Small intestine (tissue), 7 donors: ENCODE data around the gene PSMC1. TPM values are rescaled to one million over a fixed set of nuclear protein-coding genes. Genes with fewer than 3 reads are reported as not detected.

Source experiments
- DNase-seq, 2 donors: peaks; one replicate each; pipeline versions ENCODE4 v3.0.0 to v3.0.0-alpha.2; 2013
- FAIRE-seq: peaks from 2 replicates; lab custom pipeline; 2012; peaks lifted over from hg19 to GRCh38; lab: Jason Lieb, UNC
- H3K27ac ChIP-seq, 3 donors: one replicate each; pipeline ENCODE4 v1.5.1; 2013; ENCODE audit warnings: low read length in 2 of 3, mild to moderate bottlenecking in 2 of 3, control low read depth in 1 of 3, inconsistent platforms in 1 of 3, low read depth in 1 of 3, moderate library complexity in 1 of 3
- H3K27me3 ChIP-seq, 3 donors: one replicate each; pipeline ENCODE4 v1.6.1; 2013; ENCODE audit warnings: low read length in 3 of 3, inconsistent platforms in 1 of 3; ENCODE audit not compliant: control insufficient read depth in 3 of 3, insufficient read depth in 3 of 3
- H3K36me3 ChIP-seq, 3 donors: one replicate each; pipeline ENCODE4 v1.6.1; 2013; ENCODE audit warnings: low read length in 3 of 3, inconsistent platforms in 1 of 3, low read depth in 1 of 3, mild to moderate bottlenecking in 1 of 3, moderate library complexity in 1 of 3; ENCODE audit not compliant: control insufficient read depth in 3 of 3, insufficient read depth in 2 of 3
- H3K4me1 ChIP-seq, 3 donors: one replicate each; pipeline ENCODE4 v1.6.1; 2013; ENCODE audit warnings: low read length in 2 of 3, inconsistent platforms in 1 of 3, low read depth in 1 of 3, mild to moderate bottlenecking in 1 of 3, moderate library complexity in 1 of 3; ENCODE audit not compliant: control insufficient read depth in 3 of 3, insufficient read depth in 2 of 3
- H3K4me3 ChIP-seq, 3 donors: one replicate each; pipeline ENCODE4 v1.5.1; 2013; ENCODE audit warnings: low read length in 3 of 3, control low read depth in 1 of 3, inconsistent platforms in 1 of 3, low read depth in 1 of 3, mild to moderate bottlenecking in 1 of 3, moderate library complexity in 1 of 3
- H3K9me3 ChIP-seq, 2 donors: one replicate each; pipeline ENCODE4 v1.6.1; 2013; ENCODE audit warnings: low read depth in 1 of 2, low read length in 1 of 2; ENCODE audit not compliant: control insufficient read depth in 2 of 2, insufficient read depth in 1 of 2
- WGBS, 3 donors: extraction: QIAGEN DNeasy Blood & Tissue Kit; methylation state at CpG; one replicate each; pipeline ENCODE4 v1.1.7; 2013; 5-methylcytosine and 5-hydroxymethylcytosine counted together
- polyA plus RNA-seq, 4 donors: library from polyadenylated mRNA; stranded (reverse) in 3 of 4; unstranded in 1 of 4; fragments of 200-250 nt in 3 of 4; fragments of 120-200 nt in 1 of 4; gene quantifications; one replicate each; pipeline versions ENCODE4 v1.2.1 to v1.2.3, GENCODE V29; 2013
- donor health status: healthy with polysubstance abuse.
- donor health status: control.
- donor health status: control.
- donor health status: Bipolar disorder and iron deficiency.
- donor health status: healthy.

PSMC1 gene
- polyA plus RNA-seq, 4 donors: 85.0 to 172 (median 127) TPM

DNA sequence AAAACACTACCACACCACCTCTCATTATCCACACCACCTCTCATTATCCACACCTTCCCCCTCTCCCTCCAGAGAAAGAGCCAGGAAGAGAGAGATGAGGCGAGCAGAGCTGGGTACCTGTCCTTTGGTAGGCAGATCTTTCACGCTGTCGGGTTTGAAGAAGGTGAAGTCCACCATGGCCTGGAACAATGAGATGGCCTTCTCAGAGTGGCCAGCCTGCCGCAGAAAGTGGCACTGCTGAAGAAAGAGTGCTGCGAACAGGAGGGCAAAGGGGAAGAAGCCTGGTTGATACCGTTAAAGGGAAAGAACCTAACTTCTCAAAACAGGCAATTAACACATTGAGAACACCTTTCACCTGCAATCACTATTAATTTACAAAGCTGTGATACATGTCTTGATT lies 44.8 kb downstream of the PSMC1 start:
- WGBS, 3 donors: 74 to 79% (median 76%) methylated on average over 6 of the region's 6 CpGs
- H3K9me3 ChIP-seq: no peaks in the 10 kb centered on the region
- FAIRE-seq (no peak), DNase-seq (no peak)
- H3K4me3 ChIP-seq: no peak overlapping the region
- H3K27ac ChIP-seq: peak overlapping the region in 1 of 3 donors; percentile 49
- H3K4me1 ChIP-seq: peaks cover 0 to 40% (median 7%) of the 10 kb centered on the region in 3 donors
- peaks cover 4 to 39% (median 8%) of the 10 kb centered on the region in 3 donors for H3K36me3 ChIP-seq
- no peaks in the 10 kb centered on the region for H3K27me3 ChIP-seq

DNA sequence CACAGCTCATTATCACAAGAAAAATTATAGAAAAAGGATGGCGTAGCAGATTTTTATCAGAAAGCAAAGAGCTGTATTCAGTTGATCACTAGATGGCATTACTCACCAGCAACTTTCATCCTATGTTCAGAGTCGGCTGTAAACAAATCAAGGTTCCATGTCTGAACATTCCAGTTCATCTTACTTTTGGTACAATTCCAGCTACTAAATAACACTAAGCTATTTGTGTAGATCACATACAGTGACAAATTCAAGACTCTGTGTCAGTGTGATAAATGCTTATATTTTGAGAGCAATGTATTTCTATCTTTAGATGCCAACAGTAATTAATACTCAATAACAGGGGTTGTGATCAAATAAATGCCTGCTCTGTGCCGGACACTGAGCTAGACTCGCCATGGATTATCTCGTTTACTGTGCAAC lies 45.3 kb downstream of the PSMC1 start:
- no peak for FAIRE-seq

DNA sequence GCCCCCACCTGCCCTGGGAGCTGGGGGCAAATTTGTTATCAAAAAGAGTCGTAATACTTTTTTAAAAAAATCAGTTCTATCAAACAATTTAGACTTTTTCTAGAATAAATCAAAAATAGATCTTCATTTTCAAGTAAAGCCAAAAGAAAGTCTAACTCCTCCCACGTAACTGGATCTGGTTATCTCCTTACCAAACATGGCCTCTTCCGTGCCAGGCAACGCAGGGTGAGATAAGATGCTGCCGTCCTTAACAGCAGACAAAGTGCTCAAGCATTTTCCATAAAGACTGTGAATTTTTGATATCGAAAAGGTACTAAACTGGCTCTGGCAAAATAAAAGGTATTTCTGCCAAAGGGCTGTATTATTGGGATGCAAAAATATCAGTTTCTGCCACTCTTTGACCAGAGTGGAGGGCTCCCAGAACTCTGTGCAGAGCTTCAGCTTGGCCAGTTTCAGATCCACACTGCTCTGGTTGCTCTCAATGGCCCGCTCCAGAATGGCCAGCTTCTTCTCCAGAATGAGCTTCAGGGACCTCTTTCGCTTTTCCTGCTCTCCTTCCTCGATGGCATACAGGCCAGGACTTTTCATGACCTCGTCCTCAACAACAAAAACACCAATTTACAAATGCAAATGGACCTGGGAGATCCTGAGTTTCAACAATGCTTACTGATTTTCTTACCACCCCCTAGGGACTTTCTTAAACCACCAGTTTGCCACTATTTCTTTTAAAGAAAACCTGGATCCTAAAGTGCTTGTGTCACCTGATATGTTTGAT lies 46.4 kb downstream of the PSMC1 start:
- FAIRE-seq: no peak
- DNase-seq: peak in 1 of 2 donors; percentile 47
- Histone ChIP-seq H3K27ac (peak overlapping the region; percentile 4 to 78 (median 67)), H3K4me1 (peaks cover 0 to 40% (median 7%) of the 10 kb centered on the region in 3 donors), H3K4me3 (no peak overlapping the region), H3K36me3 (peaks cover 1 to 33% (median 7%) of the 10 kb centered on the region in 3 donors), H3K27me3 (no peaks in the 10 kb centered on the region), H3K9me3 (no peaks in the 10 kb centered on the region)
- 55 to 72% (median 60%) methylated on average over 10 of the region's 10 CpGs for WGBS, 3 donors

More for the DNA sequence above, 45.3 kb downstream of the PSMC1 start:
- H3K9me3 ChIP-seq: no peaks in the 10 kb centered on the region
- H3K4me3 ChIP-seq: no peak overlapping the region
- no peaks in the 10 kb centered on the region for H3K27me3 ChIP-seq
- peak overlapping the region in 2 of 3 donors; percentile 70 to 78 for H3K27ac ChIP-seq
- WGBS, 3 donors: 31 to 42% (median 35%) methylated on average over 5 of the region's 5 CpGs
- H3K4me1 ChIP-seq: peaks cover 0 to 40% (median 7%) of the 10 kb centered on the region in 3 donors
- peak; percentile 71 to 78 for DNase-seq
- peaks cover 2 to 33% (median 7%) of the 10 kb centered on the region in 3 donors for H3K36me3 ChIP-seq

DNA sequence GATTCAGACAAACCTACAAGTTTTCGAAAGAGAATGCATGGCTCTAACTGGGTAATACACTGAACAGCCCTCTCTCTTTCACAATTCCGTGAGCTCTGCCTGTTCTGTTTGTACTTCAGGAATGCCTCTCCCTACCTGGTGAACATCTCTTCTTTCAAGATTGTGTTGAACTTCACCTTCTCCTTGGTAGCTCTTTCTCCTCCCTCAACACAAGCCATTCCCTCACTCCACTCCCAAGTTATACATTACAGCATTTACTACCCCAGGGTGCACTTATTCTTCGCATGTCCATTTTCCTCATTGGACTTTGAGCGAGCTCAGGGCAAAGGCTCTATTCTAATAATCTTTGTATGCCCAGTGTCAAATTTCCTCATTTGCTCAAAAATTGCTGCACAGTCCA lies 47.1 kb downstream of the PSMC1 start:
- WGBS, 3 donors: 41 to 72% (median 61%) methylated on average over 4 of the region's 4 CpGs
- FAIRE-seq (no peak), DNase-seq (peak; percentile 88 to 91)
- H3K4me1 ChIP-seq: peaks cover 0 to 40% (median 7%) of the 10 kb centered on the region in 3 donors
- H3K9me3 ChIP-seq: no peaks in the 10 kb centered on the region
- H3K4me3 ChIP-seq: no peak overlapping the region
- no peaks in the 10 kb centered on the region for H3K27me3 ChIP-seq
- H3K27ac ChIP-seq: peak overlapping the region in 2 of 3 donors; percentile 69 to 78
- H3K36me3 ChIP-seq: peaks cover 0 to 30% (median 7%) of the 10 kb centered on the region in 3 donors

DNA sequence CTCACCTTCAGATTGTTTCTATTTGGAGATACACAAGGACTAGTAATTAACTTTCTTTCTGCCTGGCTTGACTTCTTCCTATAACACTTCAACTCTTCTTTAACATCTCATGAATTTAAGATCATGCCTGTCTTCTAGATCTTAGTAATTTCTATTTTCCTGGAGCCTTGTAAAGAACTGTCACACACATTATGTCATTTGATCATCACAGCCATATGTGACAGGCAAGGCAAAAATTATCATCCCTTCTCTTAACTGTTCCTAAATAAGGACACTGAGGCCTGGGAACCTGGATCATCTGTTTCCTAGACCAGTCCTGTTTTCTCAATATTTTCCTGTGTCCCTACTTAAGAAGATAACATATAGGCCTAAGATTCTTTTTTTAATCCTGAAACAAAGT lies 48.1 kb downstream of the PSMC1 start:
- Histone ChIP-seq H3K9me3 (no peaks in the 10 kb centered on the region), H3K27me3 (no peaks in the 10 kb centered on the region), H3K36me3 (peaks cover 7 to 29% (median 7%) of the 10 kb centered on the region in 3 donors), H3K4me3 (no peak overlapping the region), H3K27ac (peak overlapping the region in 1 of 3 donors; percentile 68), H3K4me1 (peaks cover 0 to 40% (median 7%) of the 10 kb centered on the region in 3 donors)
- FAIRE-seq (no peak), DNase-seq (no peak)

DNA sequence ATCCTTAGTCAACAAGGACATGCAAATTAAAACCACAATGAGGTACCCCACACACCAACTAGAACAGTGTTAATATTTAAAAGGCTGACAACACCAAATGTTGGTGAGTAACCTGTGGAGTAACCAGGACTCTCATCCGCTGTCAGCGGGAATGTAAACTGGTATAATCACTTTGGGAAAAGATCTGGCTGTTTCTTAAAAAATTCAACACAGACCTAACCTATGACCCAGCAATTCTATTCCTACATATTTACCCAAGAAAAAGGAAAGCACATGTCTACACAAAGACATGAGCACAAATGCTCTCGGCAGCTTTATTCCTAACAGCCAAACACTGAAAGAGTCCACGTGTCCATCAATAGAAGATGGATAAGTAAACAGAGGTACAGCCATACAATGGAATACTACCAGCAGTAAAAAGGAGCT lies 48.8 kb downstream of the PSMC1 start:
- DNase-seq (no peak), FAIRE-seq (no peak)
- H3K4me1 ChIP-seq: peaks cover 0 to 40% (median 7%) of the 10 kb centered on the region in 3 donors
- H3K36me3 ChIP-seq: peaks cover 7 to 26% (median 9%) of the 10 kb centered on the region in 3 donors
- 87 to 89% (median 88%) methylated on average over 4 of the region's 4 CpGs for WGBS, 3 donors
- H3K9me3 ChIP-seq: no peaks in the 10 kb centered on the region
- no peaks in the 10 kb centered on the region for H3K27me3 ChIP-seq
- peak overlapping the region in 1 of 3 donors; percentile 68 for H3K27ac ChIP-seq
- no peak overlapping the region for H3K4me3 ChIP-seq

DNA sequence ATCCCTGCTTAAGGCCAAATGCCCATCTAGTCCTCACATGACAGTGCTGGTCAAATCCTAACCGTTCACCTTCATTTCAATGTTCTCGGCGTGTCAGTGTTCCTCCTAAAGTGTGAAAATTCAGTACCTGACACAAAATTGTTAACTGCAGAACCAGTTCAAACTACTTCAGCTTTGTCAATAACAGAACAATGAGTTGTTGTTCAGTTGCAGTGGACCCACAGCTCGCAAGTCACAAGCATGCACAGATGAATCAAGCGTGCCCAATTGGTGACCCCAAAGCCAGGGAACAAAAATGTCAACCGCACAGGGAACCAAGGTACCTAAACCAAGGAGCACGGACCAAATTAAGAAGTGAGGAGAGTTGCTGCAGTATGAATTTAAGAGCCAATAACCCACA lies 52.2 kb downstream of the PSMC1 start:
- DNase-seq (no peak), FAIRE-seq (no peak)
- Histone ChIP-seq H3K4me1 (peaks cover 0 to 20% (median 0%) of the 10 kb centered on the region in 3 donors), H3K36me3 (peaks cover 8 to 37% (median 12%) of the 10 kb centered on the region in 3 donors), H3K27me3 (no peaks in the 10 kb centered on the region), H3K27ac (no peak overlapping the region), H3K4me3 (no peak overlapping the region), H3K9me3 (no peaks in the 10 kb centered on the region)
- WGBS, 3 donors: 94 to 96% (median 95%) methylated on average over 7 of the region's 7 CpGs

DNA sequence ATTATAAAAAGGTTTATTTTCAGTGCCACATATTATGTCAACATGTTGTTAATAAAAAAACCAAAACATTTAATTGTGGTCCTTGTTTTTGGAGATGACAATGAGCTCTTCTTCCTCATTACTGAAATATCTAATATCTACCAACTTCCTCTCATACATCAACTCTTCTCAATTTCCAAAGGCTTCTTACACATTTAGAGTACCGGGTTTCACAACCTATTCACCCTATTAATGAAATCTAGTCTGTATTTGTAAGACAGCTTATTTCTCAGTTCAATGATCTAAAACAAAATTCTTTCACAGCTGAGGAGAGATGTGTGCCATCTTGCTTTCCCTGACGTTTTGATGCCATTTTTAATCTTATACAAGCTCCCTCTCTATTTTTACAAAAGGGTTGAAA lies 60.9 kb downstream of the PSMC1 start:
- Histone ChIP-seq H3K4me3 (no peak overlapping the region), H3K27me3 (no peaks in the 10 kb centered on the region), H3K36me3 (peaks cover 2 to 35% (median 6%) of the 10 kb centered on the region in 3 donors), H3K27ac (no peak overlapping the region), H3K4me1 (peaks cover 0 to 2% (median 0%) of the 10 kb centered on the region in 3 donors), H3K9me3 (no peaks in the 10 kb centered on the region)
- no peak for DNase-seq
- 87 to 93% (median 92%) methylated on average over 2 of the region's 2 CpGs for WGBS, 3 donors
- no peak for FAIRE-seq
